Left ventricle myocardium inferior (tissue), 1 donor: ENCODE data around the gene ACACA. TPM values are rescaled to one million over a fixed set of nuclear protein-coding genes. Genes with fewer than 3 reads are reported as not detected.

Source experiments
- DNase-seq: peaks from one replicate; pipeline ENCODE4 v3.0.0-alpha.2; 2020
- H3K27ac ChIP-seq: fragments of 200-600 bp; replicated peaks from 2 replicates; pipeline ENCODE4 v1.8.0; 2021
- H3K27me3 ChIP-seq: fragments of 200-600 bp; 2 replicates; pipeline ENCODE4 v1.8.0; 2021; ENCODE audit warnings: low read depth
- H3K36me3 ChIP-seq: fragments of 200-600 bp; 2 replicates; pipeline ENCODE4 v1.8.0; 2021
- H3K4me1 ChIP-seq: fragments of 200-600 bp; 2 replicates; pipeline ENCODE4 v1.8.0; 2021
- H3K4me3 ChIP-seq: fragments of 200-600 bp; 2 replicates; pipeline ENCODE4 v1.8.0; 2021; ENCODE audit warnings: mild to moderate bottlenecking, moderate library complexity
- H3K9me3 ChIP-seq: fragments of 200-600 bp; replicated peaks from 2 replicates; pipeline ENCODE4 v1.8.0; 2021
- intact Hi-C: fragments of 100-400 bp; cut with micrococcal nuclease; formaldehyde crosslinking; loops from one replicate; pipeline ENCODE4 v1.11.0; 2022
- total RNA-seq: library from RNA; stranded (reverse); fragmentation: NEBNext Ultra II Directional; extraction: Animal tissue kit (Norgen Biotek cat#: 25700); gene quantifications from one replicate; pipeline ENCODE4 v1.2.1, GENCODE V29; 2021
- TF ChIP-seq, protein P1 (sequence below): fragments of 200-600 bp; IDR thresholded peaks from 2 replicates; pipeline ENCODE4 v1.8.0; 2021; ENCODE audit warnings: antibody characterized with exemption, mild to moderate bottlenecking, borderline replicate concordance
- donor health status: DM: no; HTN: yes; CAD: no; lungs with severe emphysema.

Gene ACACA
- total RNA-seq, 1 donor from 2014 or later: 16.2 TPM

DNA sequence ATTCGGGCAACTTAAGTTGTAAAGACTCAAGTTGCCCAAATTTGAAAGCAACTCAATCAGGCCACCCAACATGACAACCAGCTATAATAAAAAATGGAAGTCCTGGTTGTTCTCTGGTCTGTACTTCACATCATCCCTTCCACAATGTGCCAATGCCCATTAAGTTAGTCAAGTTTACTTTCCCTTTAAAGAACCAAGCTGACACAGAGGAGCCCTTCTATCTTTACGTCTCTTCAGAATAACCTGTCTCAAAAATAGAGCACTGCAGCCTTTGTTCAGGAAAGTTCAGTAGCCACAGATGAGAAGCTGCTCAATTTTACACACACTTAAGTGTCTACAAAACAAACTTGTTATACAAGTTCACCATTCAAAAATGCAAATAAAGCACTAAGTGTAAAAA, 106.0 kb downstream of the ACACA start:
- H3K4me1 ChIP-seq: peaks cover 34% of the 10 kb centered on the region
- H3K4me3 ChIP-seq: peak overlapping the region; percentile 45
- no peaks in the 10 kb centered on the region for H3K9me3 ChIP-seq
- intact Hi-C loops: no loop called here
- no peak for DNase-seq
- peaks cover 13% of the 10 kb centered on the region for H3K36me3 ChIP-seq
- TF ChIP-seq, protein P1, sequence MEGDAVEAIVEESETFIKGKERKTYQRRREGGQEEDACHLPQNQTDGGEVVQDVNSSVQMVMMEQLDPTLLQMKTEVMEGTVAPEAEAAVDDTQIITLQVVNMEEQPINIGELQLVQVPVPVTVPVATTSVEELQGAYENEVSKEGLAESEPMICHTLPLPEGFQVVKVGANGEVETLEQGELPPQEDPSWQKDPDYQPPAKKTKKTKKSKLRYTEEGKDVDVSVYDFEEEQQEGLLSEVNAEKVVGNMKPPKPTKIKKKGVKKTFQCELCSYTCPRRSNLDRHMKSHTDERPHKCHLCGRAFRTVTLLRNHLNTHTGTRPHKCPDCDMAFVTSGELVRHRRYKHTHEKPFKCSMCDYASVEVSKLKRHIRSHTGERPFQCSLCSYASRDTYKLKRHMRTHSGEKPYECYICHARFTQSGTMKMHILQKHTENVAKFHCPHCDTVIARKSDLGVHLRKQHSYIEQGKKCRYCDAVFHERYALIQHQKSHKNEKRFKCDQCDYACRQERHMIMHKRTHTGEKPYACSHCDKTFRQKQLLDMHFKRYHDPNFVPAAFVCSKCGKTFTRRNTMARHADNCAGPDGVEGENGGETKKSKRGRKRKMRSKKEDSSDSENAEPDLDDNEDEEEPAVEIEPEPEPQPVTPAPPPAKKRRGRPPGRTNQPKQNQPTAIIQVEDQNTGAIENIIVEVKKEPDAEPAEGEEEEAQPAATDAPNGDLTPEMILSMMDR: no peak
- H3K27me3 ChIP-seq: no peaks in the 10 kb centered on the region
- H3K27ac ChIP-seq: peak overlapping the region; percentile 53

DNA sequence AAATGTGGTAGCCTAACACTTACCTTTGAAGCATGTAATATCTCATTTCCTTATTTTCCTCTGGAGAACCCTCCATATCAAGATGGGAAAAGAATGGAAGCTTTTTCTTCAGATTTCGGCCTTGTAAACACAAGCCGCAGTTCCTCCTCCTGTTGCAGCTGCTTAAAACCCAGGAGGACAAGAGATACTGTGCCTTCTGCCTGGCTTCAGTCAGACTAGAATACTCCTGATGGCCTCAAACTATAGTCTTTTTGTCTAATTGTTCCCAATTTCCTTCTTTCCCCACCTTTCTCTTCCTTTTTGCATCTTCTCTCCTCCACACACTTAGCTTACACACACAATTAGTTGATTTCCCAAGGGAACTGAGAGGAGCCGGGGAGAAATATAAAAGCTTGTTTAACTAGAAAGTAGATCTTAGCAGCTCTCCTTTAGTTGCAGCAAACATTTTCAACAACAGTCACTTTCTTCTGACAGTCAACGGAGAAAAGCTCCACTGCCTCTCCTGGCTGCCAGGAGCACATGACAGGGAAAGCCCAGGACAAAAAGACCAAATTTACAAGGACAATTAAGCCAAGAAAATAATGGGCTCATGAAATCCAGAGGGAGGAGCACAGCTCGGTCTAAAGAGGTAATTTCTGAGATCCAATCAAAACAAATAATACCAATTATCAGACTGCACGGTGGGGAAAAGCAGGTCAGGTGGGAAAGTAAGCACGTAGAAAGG, 107.2 kb downstream of the ACACA start:
- peak overlapping the region; percentile 45 for H3K4me3 ChIP-seq
- peaks cover 34% of the 10 kb centered on the region for H3K4me1 ChIP-seq
- H3K27ac ChIP-seq: peak overlapping the region; percentile 53
- TF ChIP-seq, protein P1: no peak
- no peaks in the 10 kb centered on the region for H3K27me3 ChIP-seq
- H3K36me3 ChIP-seq: peaks cover 11% of the 10 kb centered on the region
- H3K9me3 ChIP-seq: no peaks in the 10 kb centered on the region
- intact Hi-C loops: no loop called here
- no peak for DNase-seq

DNA sequence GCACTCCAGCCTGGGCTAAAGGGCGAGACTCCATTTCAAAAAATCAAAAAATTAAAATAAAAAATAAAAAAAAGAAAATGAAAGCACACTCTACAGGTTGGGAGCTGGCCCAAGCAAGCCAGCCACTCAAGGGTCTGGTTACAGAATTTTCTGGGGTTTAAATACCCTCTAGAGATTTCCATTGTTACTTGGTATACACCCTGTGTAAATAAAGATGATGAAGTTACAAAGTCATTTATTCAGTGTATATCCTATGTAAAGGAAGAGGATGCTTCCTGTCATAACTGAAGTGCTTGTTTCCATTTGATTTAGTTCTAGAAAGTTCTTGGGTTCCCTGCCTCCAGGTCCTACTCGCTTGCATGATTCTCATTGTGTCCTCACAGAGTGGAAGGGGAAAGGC, 110.7 kb downstream of the ACACA start:
- intact Hi-C loops: no loop called here
- no peaks in the 10 kb centered on the region for H3K27me3 ChIP-seq
- no peak overlapping the region for H3K4me3 ChIP-seq
- H3K9me3 ChIP-seq: no peaks in the 10 kb centered on the region
- H3K4me1 ChIP-seq: peaks cover 26% of the 10 kb centered on the region
- no peak overlapping the region for H3K27ac ChIP-seq
- no peak for DNase-seq
- H3K36me3 ChIP-seq: no peaks in the 10 kb centered on the region
- TF ChIP-seq, protein P1: no peak

DNA sequence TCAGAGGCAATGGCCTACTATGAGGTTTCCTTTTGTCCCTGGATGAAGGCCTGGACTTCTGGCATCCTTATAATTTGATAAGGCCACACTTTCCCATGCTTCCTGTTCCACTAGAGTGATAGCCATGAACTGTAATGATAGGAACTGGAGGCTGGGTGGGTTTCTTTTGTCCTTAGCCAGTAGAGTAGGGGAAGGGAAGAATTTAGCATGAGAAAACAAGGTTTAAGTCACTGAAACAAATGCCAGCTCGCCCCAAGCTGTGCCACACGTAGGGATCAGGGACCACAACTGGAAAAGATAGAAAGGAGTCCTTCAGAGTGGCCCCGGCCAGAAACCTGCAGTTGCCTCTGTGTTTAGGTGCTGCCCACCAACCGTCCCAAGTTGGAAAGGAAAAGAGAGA, 111.7 kb downstream of the ACACA start:
- no peak for DNase-seq
- Histone ChIP-seq H3K27me3 (no peaks in the 10 kb centered on the region), H3K4me1 (peaks cover 17% of the 10 kb centered on the region), H3K4me3 (no peak overlapping the region), H3K36me3 (no peaks in the 10 kb centered on the region), H3K9me3 (no peaks in the 10 kb centered on the region), H3K27ac (no peak overlapping the region)
- TF ChIP-seq, protein P1: no peak
- intact Hi-C loops: no loop called here

DNA sequence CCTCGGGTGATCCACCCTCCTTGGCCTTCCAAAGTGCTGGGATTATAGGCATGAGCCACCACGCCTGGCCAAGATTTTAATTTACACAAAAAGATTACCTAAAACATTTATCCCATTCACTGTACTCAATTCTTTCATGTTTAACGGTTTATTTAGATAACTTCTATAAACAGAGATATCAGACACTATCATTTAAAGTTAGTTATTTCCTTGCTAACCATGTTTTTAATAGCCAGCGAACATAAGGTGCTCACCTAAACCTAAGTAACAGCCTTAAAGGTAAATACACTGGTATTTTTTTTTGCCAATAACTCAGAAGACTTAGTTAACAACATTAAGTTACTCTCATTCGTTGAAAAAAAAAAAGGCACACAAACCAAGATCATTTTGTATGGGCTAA, 112.9 kb downstream of the ACACA start:
- Histone ChIP-seq H3K27ac (no peak overlapping the region), H3K4me3 (no peak overlapping the region), H3K9me3 (no peaks in the 10 kb centered on the region), H3K36me3 (no peaks in the 10 kb centered on the region), H3K27me3 (no peaks in the 10 kb centered on the region), H3K4me1 (peaks cover 6% of the 10 kb centered on the region)
- TF ChIP-seq, protein P1: no peak
- DNase-seq: no peak
- intact Hi-C loops: no loop called here
